MM.1S (cell line): ENCODE results near the gene RAD21L1.

Experiments
- DNase-seq: peaks from one replicate; pipeline ENCODE4 v3.0.0-alpha.2; 2015
- H2AFZ ChIP-seq: fragments of 300-600 bp; sonication (generic); 2 replicates; pipeline ENCODE4 v1.6.0; 2016; ENCODE audit warnings: antibody characterized with exemption, low read length
- H3F3A ChIP-seq: fragments of 300-600 bp; sonication (generic); 2 replicates; pipeline ENCODE4 v1.6.1; 2016; ENCODE audit warnings: mild to moderate bottlenecking, antibody characterized with exemption, low read length, moderate library complexity, mixed read lengths; ENCODE audit not compliant: insufficient read depth
- H3K27ac ChIP-seq: fragments of 300-600 bp; sonication (generic); 2 replicates; pipeline ENCODE4 v1.5.1; 2016; ENCODE audit warnings: mild to moderate bottlenecking, low read length
- H3K27me3 ChIP-seq: fragments of 300-600 bp; sonication (generic); replicated peaks from 2 replicates; pipeline ENCODE4 v1.6.0; 2016; ENCODE audit warnings: low read length; ENCODE audit not compliant: insufficient read depth
- H3K36me3 ChIP-seq: fragments of 300-600 bp; sonication (generic); replicated peaks from 2 replicates; pipeline ENCODE4 v1.6.1; 2016; ENCODE audit warnings: mild to moderate bottlenecking, low read length, mixed read lengths; ENCODE audit not compliant: insufficient read depth
- H3K4me1 ChIP-seq: fragments of 300-600 bp; sonication (generic); 2 replicates; pipeline ENCODE4 v1.6.1; 2016; ENCODE audit warnings: low read length, mixed read lengths
- H3K4me2 ChIP-seq: fragments of 300-600 bp; sonication (generic); 2 replicates; pipeline ENCODE4 v1.6.0; 2016; ENCODE audit warnings: low read depth, low read length
- H3K4me3 ChIP-seq: fragments of 300-600 bp; sonication (generic); 2 replicates; pipeline ENCODE4 v1.5.1; 2016; ENCODE audit warnings: low read length, mixed read lengths
- H3K79me2 ChIP-seq: fragments of 300-600 bp; sonication (generic); 2 replicates; pipeline ENCODE4 v1.6.1; 2016; ENCODE audit warnings: mixed run types, low read length, mixed read lengths
- H3K9ac ChIP-seq: fragments of 300-600 bp; sonication (generic); 2 replicates; pipeline ENCODE4 v1.6.1; 2016; ENCODE audit warnings: low read length, mixed read lengths
- H3K9me2 ChIP-seq: fragments of 300-600 bp; sonication (generic); replicated peaks from 2 replicates; pipeline ENCODE4 v1.6.1; 2016; ENCODE audit warnings: mild to moderate bottlenecking, low read length, mixed read lengths; ENCODE audit not compliant: insufficient read depth
- H3K9me3 ChIP-seq: fragments of 300-600 bp; sonication (generic); replicated peaks from 2 replicates; pipeline ENCODE4 v1.6.1; 2016; ENCODE audit warnings: mild to moderate bottlenecking, low read length, mixed read lengths; ENCODE audit not compliant: insufficient read depth
- H4K20me1 ChIP-seq: fragments of 300-600 bp; sonication (generic); 2 replicates; pipeline ENCODE4 v1.6.1; 2016; ENCODE audit warnings: mild to moderate bottlenecking, low read length, moderate library complexity, mixed read lengths; ENCODE audit not compliant: insufficient read depth
- EZH2 ChIP-seq: fragments of 300-600 bp; sonication (generic); optimal IDR thresholded peaks from 2 replicates; pipeline ENCODE3; 2017; ENCODE audit warnings: low read depth, mild to moderate bottlenecking, antibody characterized with exemption, low read length, mixed read lengths
- EZH2phosphoT487 ChIP-seq: fragments of 300-600 bp; sonication (generic); IDR thresholded peaks from 2 replicates; pipeline ENCODE4 v1.6.1; 2018; ENCODE audit warnings: antibody characterized with exemption, low read length
- TF ChIP-seq, protein P1 (sequence below): fragments of 300-600 bp; sonication (generic); IDR thresholded peaks from 2 replicates; pipeline ENCODE4 v1.5.1; 2016; ENCODE audit warnings: antibody characterized with exemption, low read length, mixed read lengths

RAD21L1 gene

DNA sequence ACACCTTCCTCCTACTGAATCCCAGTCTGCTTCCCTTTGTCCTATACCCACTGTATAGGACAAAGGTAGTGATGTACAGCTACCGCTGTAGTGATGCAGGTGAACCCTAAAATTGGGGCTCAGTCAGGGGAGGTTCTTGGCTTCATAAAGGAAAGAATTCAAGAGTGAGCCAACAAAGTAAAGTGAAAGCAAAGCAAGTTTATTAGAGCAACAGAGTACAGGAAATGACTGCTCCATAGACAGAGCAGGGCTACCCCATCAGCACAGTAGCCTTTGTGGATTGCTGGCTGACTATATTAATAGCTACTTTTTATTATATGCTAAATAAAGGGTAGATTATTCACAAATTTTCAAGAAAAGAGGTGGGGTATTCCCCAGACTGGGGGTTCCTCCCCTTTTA, 25.9 kb upstream of the RAD21L1 start:
- Histone ChIP-seq H3K36me3 (no peaks in the 10 kb centered on the region), H3K4me3 (no peak overlapping the region), H3K4me1 (no peaks in the 10 kb centered on the region), H3K27ac (no peak overlapping the region), H3F3A (no peaks in the 10 kb centered on the region), H4K20me1 (no peaks in the 10 kb centered on the region), H3K4me2 (peak overlapping the region; percentile 3; the same call in 1 of the 2 replicates), H3K79me2 (no peaks in the 10 kb centered on the region), H2AFZ (peak overlapping the region; percentile 5; the same call in 1 of the 2 replicates), H3K27me3 (no peaks in the 10 kb centered on the region), H3K9ac (no peak overlapping the region), H3K9me2 (no peaks in the 10 kb centered on the region), H3K9me3 (no peaks in the 10 kb centered on the region)
- TF ChIP-seq EZH2: no peak
- TF ChIP-seq EZH2phosphoT487: no peak
- TF ChIP-seq, protein P1, sequence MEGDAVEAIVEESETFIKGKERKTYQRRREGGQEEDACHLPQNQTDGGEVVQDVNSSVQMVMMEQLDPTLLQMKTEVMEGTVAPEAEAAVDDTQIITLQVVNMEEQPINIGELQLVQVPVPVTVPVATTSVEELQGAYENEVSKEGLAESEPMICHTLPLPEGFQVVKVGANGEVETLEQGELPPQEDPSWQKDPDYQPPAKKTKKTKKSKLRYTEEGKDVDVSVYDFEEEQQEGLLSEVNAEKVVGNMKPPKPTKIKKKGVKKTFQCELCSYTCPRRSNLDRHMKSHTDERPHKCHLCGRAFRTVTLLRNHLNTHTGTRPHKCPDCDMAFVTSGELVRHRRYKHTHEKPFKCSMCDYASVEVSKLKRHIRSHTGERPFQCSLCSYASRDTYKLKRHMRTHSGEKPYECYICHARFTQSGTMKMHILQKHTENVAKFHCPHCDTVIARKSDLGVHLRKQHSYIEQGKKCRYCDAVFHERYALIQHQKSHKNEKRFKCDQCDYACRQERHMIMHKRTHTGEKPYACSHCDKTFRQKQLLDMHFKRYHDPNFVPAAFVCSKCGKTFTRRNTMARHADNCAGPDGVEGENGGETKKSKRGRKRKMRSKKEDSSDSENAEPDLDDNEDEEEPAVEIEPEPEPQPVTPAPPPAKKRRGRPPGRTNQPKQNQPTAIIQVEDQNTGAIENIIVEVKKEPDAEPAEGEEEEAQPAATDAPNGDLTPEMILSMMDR: no peak
- DNase-seq: peak; percentile 30

DNA sequence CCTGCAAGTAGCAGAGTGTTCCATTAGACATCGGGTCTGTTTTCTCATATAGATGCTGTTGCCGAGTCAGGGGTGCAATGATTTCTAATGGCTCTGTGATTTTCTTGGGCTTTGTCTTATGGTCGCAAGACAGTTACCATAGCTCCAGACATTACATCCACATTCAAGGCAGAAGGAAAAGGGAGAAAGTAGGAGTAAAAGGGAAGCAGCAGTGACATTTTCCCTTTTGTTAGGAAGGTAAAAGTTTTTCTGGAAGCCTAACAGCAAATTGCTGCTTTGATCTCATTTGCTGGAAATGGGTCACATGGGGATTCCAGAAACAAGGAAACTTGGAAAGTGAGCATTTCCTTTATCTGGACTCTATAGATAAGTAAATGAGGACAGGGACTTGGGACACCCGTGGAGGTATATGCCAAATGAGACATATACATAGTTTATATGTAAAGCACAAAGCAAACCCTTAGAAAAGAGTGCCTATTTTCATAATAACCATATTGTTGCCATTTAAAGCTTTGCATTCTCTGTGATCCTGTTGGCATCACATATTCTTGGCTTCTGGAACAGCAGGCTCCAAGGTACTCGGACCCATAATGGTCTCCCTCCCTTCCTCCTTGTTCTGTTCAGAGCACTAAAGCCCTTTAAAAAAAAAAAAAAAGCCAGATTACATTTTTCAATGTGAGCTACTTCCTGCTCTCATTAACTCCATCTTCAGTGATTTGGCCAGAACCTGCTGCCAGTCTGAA, 22.9 kb upstream of the RAD21L1 start, which contains the start of gene C20orf202:
Gene C20orf202, plus strand, starts transcription at position 693 of the 743 bp plus-strand sequence. CDS start 132 bp downstream, outside the sequence.
- H3K9me2 ChIP-seq: no peaks in the 10 kb centered on the region
- no peaks in the 10 kb centered on the region for H3K4me1 ChIP-seq
- no peak within 1 kb of the TSS for H2AFZ ChIP-seq
- H4K20me1 ChIP-seq: no peaks in the 10 kb centered on the region
- H3K36me3 ChIP-seq: no peaks in the 10 kb centered on the region
- TF ChIP-seq EZH2: no peak
- TF ChIP-seq, protein P1: no peak
- no peak for TF ChIP-seq EZH2phosphoT487
- H3K79me2 ChIP-seq: no peaks in the 10 kb centered on the region
- H3K27me3 ChIP-seq: no peaks in the 10 kb centered on the region
- no peak for DNase-seq
- H3K9ac ChIP-seq: no peak within 1 kb of the TSS
- H3F3A ChIP-seq: no peaks in the 10 kb centered on the region
- no peak within 1 kb of the TSS for H3K27ac ChIP-seq
- H3K4me2 ChIP-seq: no peak within 1 kb of the TSS
- no peaks in the 10 kb centered on the region for H3K9me3 ChIP-seq
- H3K4me3 ChIP-seq: no peak within 1 kb of the TSS

DNA sequence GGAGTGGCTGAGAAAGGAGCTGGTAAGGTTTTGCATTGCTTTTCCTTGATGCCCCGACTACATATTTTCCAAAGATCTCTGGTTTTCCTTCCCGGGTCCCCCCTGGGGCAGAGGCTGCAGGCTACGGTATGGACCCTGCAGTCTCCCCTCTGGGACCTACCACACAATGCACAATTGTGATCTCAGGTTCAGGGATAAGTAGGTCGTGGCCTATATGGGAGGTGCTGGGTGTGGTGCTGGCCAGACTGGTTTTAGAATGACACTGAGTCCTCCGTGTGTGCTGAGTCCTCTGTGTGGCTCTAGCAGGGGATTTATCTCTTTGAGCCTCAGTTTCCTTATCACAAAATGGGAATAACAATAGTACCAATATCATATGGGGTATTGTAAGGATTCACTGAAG, 22.2 kb upstream of the RAD21L1 start:
- H3K9me2 ChIP-seq: no peaks in the 10 kb centered on the region
- H3K27me3 ChIP-seq: no peaks in the 10 kb centered on the region
- H3K4me1 ChIP-seq: no peaks in the 10 kb centered on the region

More for the DNA sequence above, 22.2 kb upstream of the RAD21L1 start:
- Histone ChIP-seq H3K4me3 (no peak overlapping the region), H3K36me3 (no peaks in the 10 kb centered on the region), H3K79me2 (no peaks in the 10 kb centered on the region), H4K20me1 (no peaks in the 10 kb centered on the region), H3K9me3 (no peaks in the 10 kb centered on the region), H3K4me2 (no peak overlapping the region), H3F3A (no peaks in the 10 kb centered on the region), H3K27ac (no peak overlapping the region), H3K9ac (no peak overlapping the region), H2AFZ (no peak overlapping the region)
- TF ChIP-seq EZH2 (no peak), EZH2phosphoT487 (no peak)
- TF ChIP-seq, protein P1: no peak
- no peak for DNase-seq
